Measurements from ENCODE around the gene PIGP.

DNA sequence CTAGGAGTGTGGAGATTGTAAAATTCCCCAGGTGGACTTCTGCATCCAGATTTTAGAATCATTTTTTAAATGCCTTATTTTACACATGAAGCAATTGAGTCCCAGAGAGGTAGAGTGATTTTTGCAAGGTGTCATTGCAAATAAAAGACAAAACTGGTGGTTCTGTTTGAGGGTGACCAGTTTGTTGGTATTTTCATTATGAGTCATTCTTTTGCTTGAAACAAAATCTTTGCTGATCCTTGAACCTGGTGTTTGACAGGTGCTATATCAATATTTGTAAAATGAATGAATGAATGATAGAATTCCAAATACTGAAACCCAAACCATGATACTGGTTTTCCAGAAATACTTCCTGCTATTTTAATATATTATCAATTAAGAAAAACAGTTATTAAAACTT is 44.3 kb upstream of the PIGP start:
- TF ChIP-seq, protein P1, sequence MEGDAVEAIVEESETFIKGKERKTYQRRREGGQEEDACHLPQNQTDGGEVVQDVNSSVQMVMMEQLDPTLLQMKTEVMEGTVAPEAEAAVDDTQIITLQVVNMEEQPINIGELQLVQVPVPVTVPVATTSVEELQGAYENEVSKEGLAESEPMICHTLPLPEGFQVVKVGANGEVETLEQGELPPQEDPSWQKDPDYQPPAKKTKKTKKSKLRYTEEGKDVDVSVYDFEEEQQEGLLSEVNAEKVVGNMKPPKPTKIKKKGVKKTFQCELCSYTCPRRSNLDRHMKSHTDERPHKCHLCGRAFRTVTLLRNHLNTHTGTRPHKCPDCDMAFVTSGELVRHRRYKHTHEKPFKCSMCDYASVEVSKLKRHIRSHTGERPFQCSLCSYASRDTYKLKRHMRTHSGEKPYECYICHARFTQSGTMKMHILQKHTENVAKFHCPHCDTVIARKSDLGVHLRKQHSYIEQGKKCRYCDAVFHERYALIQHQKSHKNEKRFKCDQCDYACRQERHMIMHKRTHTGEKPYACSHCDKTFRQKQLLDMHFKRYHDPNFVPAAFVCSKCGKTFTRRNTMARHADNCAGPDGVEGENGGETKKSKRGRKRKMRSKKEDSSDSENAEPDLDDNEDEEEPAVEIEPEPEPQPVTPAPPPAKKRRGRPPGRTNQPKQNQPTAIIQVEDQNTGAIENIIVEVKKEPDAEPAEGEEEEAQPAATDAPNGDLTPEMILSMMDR (IDR thresholded peaks at IDR 0.05; ENCODE audit: low read depth, low read length), result no peak
- no peak for TF ChIP-seq EZH2phosphoT487 (IDR thresholded peaks at IDR 0.05; ENCODE audit: low read depth)
